OCI-LY1 (cell line): ENCODE measurements around the gene PFKL.

Experiments
- EZH2 ChIP-seq: fragments of 200-600 bp; sonication (generic), shearing (Covaris generic); IDR thresholded peaks from 2 replicates; pipeline ENCODE4 v1.8.0; 2017; ENCODE audit warnings: borderline replicate concordance, mixed run types, mild to moderate bottlenecking, antibody characterized with exemption, low read length, moderate library complexity, mixed read lengths
- TF ChIP-seq, protein P1 (sequence below): fragments of 200-600 bp; sonication (generic), shearing (Covaris generic); IDR thresholded peaks from 2 replicates; pipeline ENCODE4 v1.5.1; 2017; ENCODE audit warnings: mild to moderate bottlenecking, antibody characterized with exemption, low read length, moderate library complexity, mixed read lengths

DNA sequence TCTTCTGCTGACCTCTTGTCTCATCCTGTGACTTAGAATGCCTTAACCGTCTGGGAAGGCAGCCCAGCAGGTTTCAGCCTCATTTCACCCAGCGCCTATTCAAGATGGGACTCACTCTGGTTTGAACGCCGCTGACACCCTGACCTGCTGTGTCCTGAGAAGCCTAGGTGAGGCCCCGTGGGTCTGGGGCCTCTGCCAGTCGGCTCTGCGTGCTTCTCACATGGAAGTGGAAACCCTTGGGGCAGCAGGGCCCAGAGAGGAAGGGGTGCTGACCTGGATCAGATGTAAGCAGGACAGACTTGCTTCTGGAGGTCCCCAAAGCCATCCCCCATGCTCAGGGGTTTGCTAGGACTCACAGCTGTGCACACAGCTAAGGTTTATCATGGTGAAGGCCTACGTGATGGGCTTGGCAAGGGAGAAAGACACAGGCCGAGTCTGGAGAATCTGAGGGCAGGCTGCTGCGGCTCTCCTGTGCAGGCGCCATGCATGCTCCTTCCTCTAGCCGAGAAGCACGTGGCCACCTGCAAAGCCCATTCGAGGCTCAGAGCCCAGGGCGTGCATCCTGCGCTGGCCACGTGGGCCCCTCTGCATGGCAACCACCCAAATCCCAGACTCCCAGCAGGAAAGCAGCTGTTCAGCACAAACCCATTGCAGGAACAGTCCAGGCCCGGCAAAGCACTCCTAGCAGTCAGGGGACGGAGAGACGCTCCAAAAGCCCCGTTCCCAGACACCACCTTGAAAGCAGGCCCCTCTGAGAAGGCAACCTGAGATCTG lies 57.4 kb downstream of the PFKL start:
- TF ChIP-seq, protein P1, sequence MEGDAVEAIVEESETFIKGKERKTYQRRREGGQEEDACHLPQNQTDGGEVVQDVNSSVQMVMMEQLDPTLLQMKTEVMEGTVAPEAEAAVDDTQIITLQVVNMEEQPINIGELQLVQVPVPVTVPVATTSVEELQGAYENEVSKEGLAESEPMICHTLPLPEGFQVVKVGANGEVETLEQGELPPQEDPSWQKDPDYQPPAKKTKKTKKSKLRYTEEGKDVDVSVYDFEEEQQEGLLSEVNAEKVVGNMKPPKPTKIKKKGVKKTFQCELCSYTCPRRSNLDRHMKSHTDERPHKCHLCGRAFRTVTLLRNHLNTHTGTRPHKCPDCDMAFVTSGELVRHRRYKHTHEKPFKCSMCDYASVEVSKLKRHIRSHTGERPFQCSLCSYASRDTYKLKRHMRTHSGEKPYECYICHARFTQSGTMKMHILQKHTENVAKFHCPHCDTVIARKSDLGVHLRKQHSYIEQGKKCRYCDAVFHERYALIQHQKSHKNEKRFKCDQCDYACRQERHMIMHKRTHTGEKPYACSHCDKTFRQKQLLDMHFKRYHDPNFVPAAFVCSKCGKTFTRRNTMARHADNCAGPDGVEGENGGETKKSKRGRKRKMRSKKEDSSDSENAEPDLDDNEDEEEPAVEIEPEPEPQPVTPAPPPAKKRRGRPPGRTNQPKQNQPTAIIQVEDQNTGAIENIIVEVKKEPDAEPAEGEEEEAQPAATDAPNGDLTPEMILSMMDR: no peak
- no peak for TF ChIP-seq EZH2
